Endothelial cell (in vitro differentiated cells): ENCODE measurements around the gene TRIP6. TPM values are rescaled to one million over a fixed set of nuclear protein-coding genes. Genes with fewer than 3 reads are reported as not detected.

ENCODE experiments used
- DNase-seq: peaks from one replicate; pipeline ENCODE4 v3.0.0; 2021; ENCODE audit warnings: low spot score
- H3K27ac Mint-ChIP-seq: one replicate; pipeline ENCODE4 v1.8.0; 2021; ENCODE audit warnings: mixed read lengths, inconsistent platforms; ENCODE audit not compliant: unreplicated experiment
- H3K27me3 Mint-ChIP-seq: one replicate; pipeline ENCODE4 v1.8.0; 2021; ENCODE audit warnings: mild to moderate bottlenecking, moderate library complexity, mixed read lengths, inconsistent platforms; ENCODE audit not compliant: unreplicated experiment
- H3K36me3 Mint-ChIP-seq: one replicate; pipeline ENCODE4 v1.8.0; 2021; ENCODE audit warnings: mild to moderate bottlenecking, low read depth, mixed read lengths, inconsistent platforms; ENCODE audit not compliant: unreplicated experiment
- H3K4me1 Mint-ChIP-seq: one replicate; pipeline ENCODE4 v1.8.0; 2021; ENCODE audit warnings: mild to moderate bottlenecking, mixed read lengths, inconsistent platforms; ENCODE audit not compliant: unreplicated experiment
- H3K4me3 Mint-ChIP-seq: one replicate; pipeline ENCODE4 v1.8.0; 2021; ENCODE audit warnings: mild to moderate bottlenecking, mixed read lengths, inconsistent platforms; ENCODE audit not compliant: unreplicated experiment
- H3K9me3 Mint-ChIP-seq: one replicate; pipeline ENCODE4 v1.8.0; 2021; ENCODE audit warnings: mixed read lengths, inconsistent platforms; ENCODE audit not compliant: unreplicated experiment
- total RNA-seq: library from RNA; stranded (reverse); fragmentation: NEBNext Ultra II Directional; extraction: Animal tissue kit (Norgen Biotek cat#: 25700); gene quantifications from one replicate; pipeline ENCODE4 v1.2.1, GENCODE V29; 2021; ENCODE audit not compliant: unreplicated experiment
- TF ChIP-seq, protein P1 (sequence below): fragments of 200-600 bp; sonication (generic); IDR thresholded peaks from one replicate; pipeline ENCODE4 v1.5.0; 2021; ENCODE audit warnings: antibody characterized with exemption; ENCODE audit not compliant: unreplicated experiment

The TRIP6 gene
- total RNA-seq, 1 donor from 2014 or later: 93.8 TPM

DNA sequence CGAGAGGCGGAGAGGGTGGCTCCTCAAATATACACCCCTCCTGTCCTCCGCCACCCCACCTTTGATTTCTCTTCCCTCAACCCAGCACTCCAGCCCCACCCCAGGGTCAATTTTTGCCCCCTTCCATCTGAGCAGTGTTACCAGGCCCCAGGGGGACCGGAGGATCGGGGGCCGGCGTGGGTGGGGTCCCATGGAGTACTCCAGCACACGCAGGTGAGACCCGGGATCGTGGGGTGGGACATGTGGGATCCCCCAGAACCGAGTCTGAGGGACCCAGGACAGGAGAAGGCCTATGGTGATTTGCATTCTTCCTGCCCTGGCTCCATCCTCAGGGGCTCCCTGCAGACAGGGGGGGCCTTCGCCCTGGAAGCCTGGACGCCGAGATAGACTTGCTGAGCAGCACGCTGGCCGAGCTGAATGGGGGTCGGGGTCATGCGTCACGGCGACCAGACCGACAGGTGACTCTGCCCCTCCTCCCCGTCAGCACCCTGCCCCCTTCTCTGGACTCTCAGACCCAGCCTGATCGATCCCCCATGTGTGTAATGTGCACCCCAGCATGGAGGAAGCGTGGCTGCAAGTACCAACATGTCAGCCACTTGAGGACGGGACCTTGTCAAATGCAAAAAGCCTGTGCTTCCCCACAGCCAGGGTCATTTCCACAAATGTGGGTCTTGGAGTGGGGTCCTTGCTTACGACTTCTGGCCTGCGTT, 744 bp downstream of the TRIP6 start:
- H3K4me3 Mint-ChIP-seq: peak overlapping the region; percentile 92
- no peaks in the 10 kb centered on the region for H3K9me3 Mint-ChIP-seq
- no peak for DNase-seq
- peak overlapping the region; percentile 78 for H3K27ac Mint-ChIP-seq
- peaks cover 13% of the 10 kb centered on the region for H3K27me3 Mint-ChIP-seq
- TF ChIP-seq, protein P1, sequence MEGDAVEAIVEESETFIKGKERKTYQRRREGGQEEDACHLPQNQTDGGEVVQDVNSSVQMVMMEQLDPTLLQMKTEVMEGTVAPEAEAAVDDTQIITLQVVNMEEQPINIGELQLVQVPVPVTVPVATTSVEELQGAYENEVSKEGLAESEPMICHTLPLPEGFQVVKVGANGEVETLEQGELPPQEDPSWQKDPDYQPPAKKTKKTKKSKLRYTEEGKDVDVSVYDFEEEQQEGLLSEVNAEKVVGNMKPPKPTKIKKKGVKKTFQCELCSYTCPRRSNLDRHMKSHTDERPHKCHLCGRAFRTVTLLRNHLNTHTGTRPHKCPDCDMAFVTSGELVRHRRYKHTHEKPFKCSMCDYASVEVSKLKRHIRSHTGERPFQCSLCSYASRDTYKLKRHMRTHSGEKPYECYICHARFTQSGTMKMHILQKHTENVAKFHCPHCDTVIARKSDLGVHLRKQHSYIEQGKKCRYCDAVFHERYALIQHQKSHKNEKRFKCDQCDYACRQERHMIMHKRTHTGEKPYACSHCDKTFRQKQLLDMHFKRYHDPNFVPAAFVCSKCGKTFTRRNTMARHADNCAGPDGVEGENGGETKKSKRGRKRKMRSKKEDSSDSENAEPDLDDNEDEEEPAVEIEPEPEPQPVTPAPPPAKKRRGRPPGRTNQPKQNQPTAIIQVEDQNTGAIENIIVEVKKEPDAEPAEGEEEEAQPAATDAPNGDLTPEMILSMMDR: no peak
- H3K36me3 Mint-ChIP-seq: peaks cover 23% of the 10 kb centered on the region
- peaks cover 21% of the 10 kb centered on the region for H3K4me1 Mint-ChIP-seq

DNA sequence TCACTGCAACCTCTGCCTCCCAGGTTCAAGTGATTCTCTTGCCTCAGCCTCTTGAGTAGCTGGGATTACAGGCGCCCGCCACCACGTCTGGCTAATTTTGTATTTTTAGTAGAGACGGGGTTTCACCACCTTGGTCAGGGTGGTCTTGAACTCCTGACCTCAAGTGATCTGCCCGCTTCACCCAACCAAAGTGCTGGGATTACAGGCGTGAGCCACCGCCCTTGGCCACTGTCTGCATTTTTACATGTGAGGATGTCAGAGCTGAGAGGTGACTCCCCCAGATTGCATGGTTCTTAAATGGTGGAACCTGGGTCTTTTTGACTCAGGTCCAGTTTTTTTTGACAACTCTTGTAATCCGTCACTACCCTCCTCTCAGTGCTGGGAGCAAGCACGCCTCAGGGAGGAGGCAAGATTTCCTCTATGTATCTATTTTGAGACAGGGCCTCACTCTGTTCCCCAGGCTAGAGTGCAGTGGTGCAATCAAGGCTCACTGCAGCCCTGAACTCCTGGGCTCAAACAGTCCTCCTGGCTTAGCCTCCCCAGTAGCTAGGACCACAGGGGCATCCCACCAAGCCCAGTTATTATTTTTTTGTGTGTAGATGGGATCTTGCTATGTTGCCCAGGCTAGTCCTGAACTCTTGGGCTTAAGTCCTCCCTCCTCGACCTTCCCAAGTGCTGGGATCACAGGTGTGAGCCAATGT, 6.6 kb downstream of the TRIP6 start:
- Mint-ChIP-seq H3K36me3 (peaks cover 36% of the 10 kb centered on the region), H3K9me3 (no peaks in the 10 kb centered on the region), H3K4me3 (peak overlapping the region; percentile 98), H3K27me3 (peaks cover 25% of the 10 kb centered on the region), H3K27ac (peak overlapping the region; percentile 96), H3K4me1 (peaks cover 39% of the 10 kb centered on the region)
- DNase-seq: no peak
- TF ChIP-seq, protein P1: no peak

DNA sequence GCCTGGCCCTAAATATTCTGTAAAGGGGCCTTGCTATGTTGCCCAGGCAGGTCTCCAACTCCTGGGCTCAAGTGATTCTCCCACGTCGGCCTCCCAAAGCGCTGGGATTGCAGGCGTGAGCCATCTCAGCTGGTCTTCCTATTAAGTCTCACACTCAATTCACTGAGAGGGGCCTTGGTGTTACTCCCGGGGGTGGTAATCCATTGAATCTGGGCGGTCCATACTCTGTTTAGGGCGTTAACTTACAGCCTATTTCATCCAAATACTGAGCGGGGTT, 7.1 kb downstream of the TRIP6 start:
- H3K4me3 Mint-ChIP-seq: peak overlapping the region; percentile 98
- H3K27ac Mint-ChIP-seq: peak overlapping the region; percentile 96
- DNase-seq: no peak
- no peaks in the 10 kb centered on the region for H3K9me3 Mint-ChIP-seq
- TF ChIP-seq, protein P1: no peak
- peaks cover 35% of the 10 kb centered on the region for H3K4me1 Mint-ChIP-seq
- H3K36me3 Mint-ChIP-seq: peaks cover 36% of the 10 kb centered on the region
- peaks cover 25% of the 10 kb centered on the region for H3K27me3 Mint-ChIP-seq

DNA sequence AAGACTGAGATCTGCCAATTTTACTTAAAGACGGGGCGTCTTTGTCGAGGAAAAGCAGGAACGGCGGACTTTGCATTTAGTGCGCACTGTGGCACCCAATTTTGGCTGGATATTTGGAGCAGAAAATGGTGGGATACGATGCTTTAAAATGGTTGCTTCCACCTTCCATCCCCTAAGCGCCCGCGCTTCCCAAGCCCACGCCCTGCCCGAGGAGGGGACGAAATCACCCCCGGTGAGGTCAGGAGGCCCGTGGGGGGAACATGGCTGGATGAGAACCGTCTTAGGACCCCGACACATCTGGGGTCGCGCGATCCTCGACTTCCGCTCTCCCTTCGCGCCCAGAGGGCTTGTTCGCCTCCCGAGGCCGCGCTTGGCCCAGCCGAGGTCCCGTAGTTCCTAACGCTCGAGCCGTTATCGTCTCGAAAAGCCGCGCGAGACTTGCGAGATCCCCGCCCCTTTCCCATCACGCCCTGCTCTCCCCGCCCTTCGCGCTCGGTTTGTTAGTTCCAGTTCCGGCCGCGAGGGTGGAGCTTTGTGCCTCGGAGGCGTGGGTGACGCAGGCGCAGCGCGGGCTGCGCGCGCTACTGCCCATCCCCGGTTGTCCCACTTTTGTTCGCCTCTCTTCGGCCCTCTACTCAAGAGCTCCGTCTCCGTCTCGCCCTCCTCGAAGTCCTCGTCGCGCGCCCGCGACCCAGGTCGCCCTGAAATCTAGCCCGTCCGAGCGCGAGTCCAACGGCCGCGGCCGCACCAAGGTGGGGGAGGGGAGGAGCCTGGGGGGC, 7.6 kb downstream of the TRIP6 start, which contains the start of gene SRRT:
Gene SRRT (plus strand): TSS at position 527 of the 779 bp plus-strand sequence. CDS start 488 bp downstream, outside the sequence.
- peak within 1 kb of the TSS; percentile 98 for H3K4me3 Mint-ChIP-seq
- DNase-seq: peak; percentile 98
- H3K9me3 Mint-ChIP-seq: no peaks in the 10 kb centered on the region
- H3K27me3 Mint-ChIP-seq: peaks cover 25% of the 10 kb centered on the region
- H3K4me1 Mint-ChIP-seq: peaks cover 38% of the 10 kb centered on the region
- H3K36me3 Mint-ChIP-seq: peaks cover 39% of the 10 kb centered on the region
- TF ChIP-seq, protein P1: peak; percentile 32
- H3K27ac Mint-ChIP-seq: peak within 1 kb of the TSS; percentile 96
